H1 (cell line): ENCODE data around the gene ZNF512B. TPM values are rescaled to one million over a fixed set of nuclear protein-coding genes. Genes with fewer than 3 reads are reported as not detected.

Experiments used
- CTCF ChIA-PET: fragments of 300-600 bp; sonication (Branson Sonifier 250); formaldehyde crosslinking; loops from one replicate; lab custom pipeline; 2021; ENCODE audit not compliant: partially characterized antibody; lab: Charles Lee
- POLR2A ChIA-PET: fragments of 300-600 bp; sonication (Branson Sonifier 250); formaldehyde crosslinking; loops from one replicate; lab custom pipeline; 2021; ENCODE audit warnings: inconsistent platforms; ENCODE audit not compliant: partially characterized antibody; lab: Charles Lee
- DNase-seq, 2 experiments: peaks; one replicate each; pipeline versions ENCODE4 v3.0.0 to v3.0.0-alpha.2; 2010 to 2022; ENCODE audit warnings: low spot score in 2 of 2, low read depth in 1 of 2, mixed read lengths in 1 of 2
- FAIRE-seq: peaks from 2 replicates; lab custom pipeline; 2011; peaks lifted over from hg19 to GRCh38; lab: Jason Lieb, UNC
- H2AFZ ChIP-seq: 2 replicates; pipeline ENCODE4 v1.8.1; 2012; ENCODE audit warnings: low read length, inconsistent platforms
- H2AK5ac ChIP-seq: 2 replicates; pipeline ENCODE4 v1.6.1; 2013; ENCODE audit warnings: low read depth, low read length
- H2BK120ac ChIP-seq: replicated peaks from 2 replicates; pipeline ENCODE3; 2013; ENCODE audit warnings: low read depth, low read length, inconsistent platforms
- H2BK12ac ChIP-seq: 2 replicates; pipeline ENCODE4 v1.6.1; 2013; ENCODE audit warnings: low read depth, low read length
- H2BK15ac ChIP-seq: 2 replicates; pipeline ENCODE4 v1.6.1; 2013; ENCODE audit warnings: low read length
- H2BK20ac ChIP-seq: 2 replicates; pipeline ENCODE4 v1.6.1; 2013; ENCODE audit warnings: low read length
- H2BK5ac ChIP-seq: 2 replicates; pipeline ENCODE4 v1.6.1; 2013; ENCODE audit warnings: low read depth, low read length
- H3K14ac ChIP-seq: 2 replicates; pipeline ENCODE4 v1.6.1; 2013; ENCODE audit warnings: inconsistent platforms; ENCODE audit not compliant: insufficient read length
- H3K18ac ChIP-seq: 2 replicates; pipeline ENCODE4 v1.6.1; 2013; ENCODE audit warnings: low read length; ENCODE audit errors: extremely low read depth
- H3K23ac ChIP-seq: 2 replicates; pipeline ENCODE4 v1.6.1; 2013; ENCODE audit warnings: inconsistent platforms; ENCODE audit not compliant: insufficient read length
- H3K23me2 ChIP-seq: 2 replicates; pipeline ENCODE4 v1.6.1; 2013; ENCODE audit warnings: low read depth, low read length
- H3K27ac ChIP-seq: 2 replicates; pipeline ENCODE4 v1.6.1; 2011; ENCODE audit warnings: low read depth, low read length, inconsistent platforms
- H3K27me3 ChIP-seq, 4 experiments: replicated peaks in 1 of 4; 1 replicate in 1 of 4; 2 replicates in 3 of 4; pipeline versions ENCODE4 v1.6.1 to v1.8.1; 2011 to 2013; ENCODE audit warnings: low read length in 3 of 4, mild to moderate bottlenecking in 3 of 4, inconsistent platforms in 2 of 4, mixed read lengths in 2 of 4, moderate library complexity in 1 of 4; ENCODE audit not compliant: control insufficient read depth in 3 of 4, insufficient read depth in 3 of 4; ENCODE audit errors: extremely low read depth in 1 of 4
- H3K36me3 ChIP-seq, 4 experiments: 2 replicates each; pipeline versions ENCODE4 v1.6.1 to v1.8.1; 2011 to 2013; ENCODE audit warnings: mild to moderate bottlenecking in 4 of 4, low read length in 3 of 4, moderate library complexity in 2 of 4, control low read depth in 1 of 4, inconsistent platforms in 1 of 4; ENCODE audit not compliant: insufficient read depth in 4 of 4, control insufficient read depth in 2 of 4
- H3K4ac ChIP-seq: replicated peaks from 2 replicates; pipeline ENCODE3; 2013; ENCODE audit warnings: low read length, low read depth, mixed read lengths, inconsistent platforms; ENCODE audit not compliant: insufficient read length
- H3K4me1 ChIP-seq, 4 experiments: replicated peaks in 1 of 4; 1 replicate in 1 of 4; 2 replicates in 3 of 4; pipeline versions ENCODE4 v1.6.1 to v1.8.1; 2011 to 2013; ENCODE audit warnings: low read length in 3 of 4, inconsistent platforms in 2 of 4, mixed read lengths in 1 of 4; ENCODE audit not compliant: insufficient read depth in 4 of 4, control insufficient read depth in 3 of 4
- H3K4me2 ChIP-seq, 2 experiments: 2 replicates each; pipeline versions ENCODE4 v1.6.1 to v1.8.1; 2011 to 2013; ENCODE audit warnings: low read depth in 2 of 2, low read length in 2 of 2, control low read depth in 1 of 2, inconsistent platforms in 1 of 2, mild to moderate bottlenecking in 1 of 2; ENCODE audit not compliant: insufficient read depth in 1 of 2
- H3K4me3 ChIP-seq, 4 experiments: fragments of 200-600, 300-600 bp in 1 of 4; sonication (generic), shearing (Covaris generic), sonication (Bioruptor Twin) in 1 of 4; 2 replicates each; pipeline versions ENCODE4 v1.5.1 to v1.8.1; 2011 to 2016; ENCODE audit warnings: low read length in 4 of 4, low read depth in 3 of 4, control low read depth in 2 of 4, inconsistent platforms in 2 of 4, mild to moderate bottlenecking in 2 of 4, mixed read lengths in 1 of 4, moderate library complexity in 1 of 4; ENCODE audit not compliant: insufficient read depth in 2 of 4; ENCODE audit errors: extremely low read depth in 1 of 4
- H3K56ac ChIP-seq: replicated peaks from 2 replicates; pipeline ENCODE3; 2013; ENCODE audit warnings: low read depth, mild to moderate bottlenecking, mixed read lengths, low read length, inconsistent platforms; ENCODE audit not compliant: insufficient read length
- H3K79me1 ChIP-seq: 2 replicates; pipeline ENCODE4 v1.6.1; 2013; ENCODE audit warnings: low read depth, low read length, control low read depth
- H3K79me2 ChIP-seq, 2 experiments: 2 replicates each; pipeline versions ENCODE4 v1.6.1 to v1.8.1; 2012 to 2013; ENCODE audit warnings: low read length in 2 of 2, mild to moderate bottlenecking in 2 of 2, inconsistent platforms in 1 of 2; ENCODE audit not compliant: insufficient read depth in 2 of 2, control insufficient read depth in 1 of 2
- H3K9ac ChIP-seq, 4 experiments: replicated peaks in 1 of 4; 1 replicate in 1 of 4; 2 replicates in 3 of 4; pipeline versions ENCODE4 v1.6.1 to v1.8.1; 2011 to 2013; ENCODE audit warnings: low read depth in 3 of 4, low read length in 3 of 4, control low read depth in 2 of 4, mild to moderate bottlenecking in 2 of 4, moderate library complexity in 2 of 4, inconsistent platforms in 1 of 4; ENCODE audit errors: extremely low read depth in 1 of 4
- H3K9me3 ChIP-seq, 2 experiments: 2 replicates each; pipeline versions ENCODE4 v1.6.1 to v1.8.1; 2012 to 2013; ENCODE audit warnings: mild to moderate bottlenecking in 2 of 2, moderate library complexity in 2 of 2, control low read depth in 1 of 2, inconsistent platforms in 1 of 2, low read depth in 1 of 2, low read length in 1 of 2, mixed read lengths in 1 of 2; ENCODE audit not compliant: insufficient read depth in 2 of 2
- H4K20me1 ChIP-seq, 2 experiments: replicated peaks in 1 of 2; 2 replicates each; pipeline versions ENCODE3 to v1.8.1; 2011 to 2013; ENCODE audit warnings: inconsistent platforms in 2 of 2, low read length in 2 of 2, mild to moderate bottlenecking in 1 of 2; ENCODE audit not compliant: insufficient read depth in 2 of 2, control insufficient read depth in 1 of 2
- H4K5ac ChIP-seq: 2 replicates; pipeline ENCODE4 v1.6.1; 2013; ENCODE audit warnings: low read length, low read depth, mixed read lengths, inconsistent platforms; ENCODE audit not compliant: insufficient read length
- H4K8ac ChIP-seq: 2 replicates; pipeline ENCODE4 v1.8.0; 2013; ENCODE audit warnings: mild to moderate bottlenecking, moderate library complexity, low read length, inconsistent platforms; ENCODE audit not compliant: insufficient read depth; ENCODE audit errors: extremely low read depth
- H4K91ac ChIP-seq: replicated peaks from 2 replicates; pipeline ENCODE3; 2013; ENCODE audit warnings: low read length, mixed read lengths, inconsistent platforms; ENCODE audit not compliant: insufficient read length
- CEBPB ChIP-seq: IDR thresholded peaks from 2 replicates; pipeline ENCODE4 v1.6.1; 2012; ENCODE audit warnings: low read depth, low read length
- CTBP2 ChIP-seq: IDR thresholded peaks from 2 replicates; pipeline ENCODE4 v1.7.0; 2011; ENCODE audit warnings: borderline replicate concordance, mild to moderate bottlenecking, moderate library complexity, mixed read lengths, low read length; ENCODE audit not compliant: insufficient read depth, insufficient read length
- E2F6 ChIP-seq: IDR thresholded peaks from 2 replicates; pipeline ENCODE4 v1.6.1; 2012; ENCODE audit warnings: inconsistent platforms
- KDM5A ChIP-seq: fragments of 200-600 bp; IDR thresholded peaks from 2 replicates; pipeline ENCODE4 v1.7.1; 2012; ENCODE audit warnings: mild to moderate bottlenecking, low read length, inconsistent platforms, mixed read lengths
- NANOG ChIP-seq: IDR thresholded peaks from 2 replicates; pipeline ENCODE4 v1.6.1; 2011; ENCODE audit warnings: low read length, low read depth, mild to moderate bottlenecking, inconsistent platforms; ENCODE audit not compliant: insufficient read depth, poor library complexity, severe bottlenecking
- RBBP5 ChIP-seq: IDR thresholded peaks from 2 replicates; pipeline ENCODE4 v1.7.1; 2012; ENCODE audit warnings: low read depth, mild to moderate bottlenecking, inconsistent platforms, low read length, moderate library complexity, borderline replicate concordance
- RXRA ChIP-seq: IDR thresholded peaks from 2 replicates; pipeline ENCODE4 v1.6.1; 2011; ENCODE audit warnings: low read depth, mild to moderate bottlenecking, low read length, moderate library complexity; ENCODE audit not compliant: insufficient read depth
- whole genome bisulfite sequencing, 2 experiments: shearing (Covaris generic) in 1 of 2; methylation state at CpG; one replicate each; pipeline versions ENCODE4 v1.1.6 to v1.1.7; 2013 to 2015; ENCODE audit warnings: low lambda C conversion rate in 2 of 2, mixed read lengths in 2 of 2, inconsistent platforms in 1 of 2, low coverage in 1 of 2, missing lambda C conversion rate in 1 of 2; ENCODE audit not compliant: insufficient replicate concordance in 2 of 2, insufficient coverage in 1 of 2, insufficient read length in 1 of 2; ENCODE audit errors: extremely low coverage in 1 of 2, missing lambda C conversion rate in 1 of 2; 5-methylcytosine and 5-hydroxymethylcytosine counted together
- polyA plus RNA-seq, 7 experiments: library from polyadenylated mRNA; depleted of rRNA in 3 of 7; stranded (reverse) in 5 of 7; unstranded in 2 of 7; fragments of >200 nt in 5 of 7; fragments of 200-250 nt in 2 of 7; gene quantifications; 1 replicate in 5 of 7; 2 replicates in 1 of 7; 4 replicates in 1 of 7; pipeline versions ENCODE4 v1.2.1 to v1.2.3, GENCODE V29; 2011 to 2013; ENCODE audit warnings: missing spikeins in 2 of 7, mixed read lengths in 2 of 7
- total RNA-seq: library from RNA; stranded (reverse); fragmentation: NEBNext Ultra II Directional; extraction: Animal tissue kit (Norgen Biotek cat#: 25700); gene quantifications from 2 replicates; pipeline ENCODE4 v1.2.1, GENCODE V29; 2021

Gene ZNF512B
- total and polyA plus RNA-seq, 2 of the 8 experiments (the other 6 are each of a cell fraction or from before 2014, with no cell fraction given) = 7.3 to 26.6 TPM

- WGBS, 2 experiments = 9% methylated on average over 34 of the region's 37 CpGs; no CpG with 5 or more reads in 1 of the 2 experiments
- no peaks in the 10 kb centered on the region for H3K79me1 ChIP-seq
- no peak overlapping the region; the same call in 1 of the 2 replicates for H2BK5ac ChIP-seq
- peaks cover 0 to 14% (median 8%) of the 10 kb centered on the region in 4 experiments; a peak in 6 of 7 replicates for H3K4me1 ChIP-seq
- FAIRE-seq = no peak
- no peaks in the 10 kb centered on the region for H3K36me3 ChIP-seq
- peaks cover 11% of the 10 kb centered on the region; the same call in 1 of the 2 replicates for H3K23me2 ChIP-seq
- no peak overlapping the region for H3K56ac ChIP-seq
- H3K4ac ChIP-seq = no peak overlapping the region
- H3K14ac ChIP-seq = no peak overlapping the region
- ChIA-PET CTCF (interaction anchor here (0.6 to 5.0 kb wide), 43 partner anchors 8 to 490 kb away, joined by 3 to 58 read pairs (median 4); partner anchors contain the start of genes C20orf204, DNAJC5 and UCKL1), POLR2A (interaction anchor here (0.6 to 2.2 kb wide), 14 partner anchors 10 to 1066 kb away, joined by 3 to 10 read pairs (median 3); partner anchors contain the start of genes PPDPF, TPD52L2 and UCKL1)
- H2BK120ac ChIP-seq = no peak overlapping the region
- peak in 1 of 2 experiments; percentile 98 for DNase-seq
- no peaks in the 10 kb centered on the region for H3K9me3 ChIP-seq
- H4K91ac ChIP-seq = peak overlapping the region; percentile 65
- H2BK12ac ChIP-seq = peak overlapping the region; percentile 75; the same call in 1 of the 2 replicates
- H3K4me2 ChIP-seq = peak overlapping the region; percentile 5 to 93
- no peak overlapping the region for H2AK5ac ChIP-seq
- H2BK20ac ChIP-seq = no peak overlapping the region
- H3K23ac ChIP-seq = no peak overlapping the region
- H4K8ac ChIP-seq = peak overlapping the region; percentile 53
- H2BK15ac ChIP-seq = peak overlapping the region; percentile 72; the same call in 1 of the 2 replicates
- H3K27me3 ChIP-seq = peaks cover 0 to 12% (median 2%) of the 10 kb centered on the region in 4 experiments; a peak in 2 of 7 replicates
- peaks cover 2 to 10% of the 10 kb centered on the region in 2 experiments for H4K20me1 ChIP-seq
- H3K9ac ChIP-seq = no peak overlapping the region
- peak overlapping the region; percentile 78; the same call in 1 of the 2 replicates for H2AFZ ChIP-seq
- H3K79me2 ChIP-seq = no peaks in the 10 kb centered on the region
- peak overlapping the region; percentile 83 for H4K5ac ChIP-seq
- H3K27ac ChIP-seq = no peak overlapping the region
- H3K4me3 ChIP-seq = peak overlapping the region; percentile 18 to 61 (median 52); a peak in 7 of 8 replicates
- peak overlapping the region; percentile 60 for H3K18ac ChIP-seq
- TF ChIP-seq RXRA (no peak), NANOG (no peak), E2F6 (0 out of 2 replicates have a peak, but pooled peaks have one; percentile 47), KDM5A (no peak), CEBPB (no peak), CTBP2 (peak; percentile 60), RBBP5 (no peak)
These were observed 4.1 kb upstream of the ZNF512B start for GRCh38 chr20:63973636-63974401.
